MM.1S (cell line): ENCODE data around the gene KRTAP5-6.

Experiments
- CTCF ChIP-seq: fragments of 300-600 bp; sonication (generic); IDR thresholded peaks from 2 replicates; pipeline ENCODE4 v1.5.1; 2016; ENCODE audit warnings: antibody characterized with exemption, low read length, mixed read lengths
- EZH2phosphoT487 ChIP-seq: fragments of 300-600 bp; sonication (generic); IDR thresholded peaks from 2 replicates; pipeline ENCODE4 v1.6.1; 2018; ENCODE audit warnings: antibody characterized with exemption, low read length

GRCh38 chr11:1667906-1668305 lies 29.1 kb upstream of the KRTAP5-6 start:
- TF ChIP-seq CTCF: no peak
- no peak for TF ChIP-seq EZH2phosphoT487
